ENCODE data around the gene TMEM178A. TPM values are rescaled to one million over a fixed set of nuclear protein-coding genes. Genes with fewer than 3 reads are reported as not detected.

Gene TMEM178A
- total and polyA plus RNA-seq, 2 of the 8 experiments (the other 6 are each of a cell fraction or from before 2014, with no cell fraction given): 11.2 to 14.9 TPM

DNA sequence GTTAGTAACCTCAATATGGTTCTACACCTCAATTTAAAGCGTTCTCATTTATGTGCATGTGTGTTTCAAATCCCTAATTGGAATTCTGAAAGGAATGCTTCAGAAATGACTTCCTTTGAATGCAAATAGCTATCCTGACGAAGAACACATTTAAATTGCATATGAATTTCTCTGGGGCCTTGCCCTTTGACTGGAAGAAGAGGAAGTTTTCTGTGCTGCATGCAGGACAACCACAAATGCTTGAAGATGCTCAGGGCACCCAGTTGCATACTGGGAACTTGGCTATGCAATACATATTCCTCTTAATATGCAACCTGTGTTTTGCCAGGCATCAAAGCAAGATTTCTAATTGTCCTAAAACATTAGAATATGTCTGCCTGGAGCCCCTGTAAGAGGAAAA, 55.3 kb downstream of the TMEM178A start:
- H3K36me3 ChIP-seq (ENCODE audit: control insufficient read depth in 2 of 4, insufficient read depth in 4 of 4, low read length in 3 of 4): no peaks in the 10 kb centered on the region
- H3K27me3 ChIP-seq (replicated peaks in 1 of 4; ENCODE audit: control insufficient read depth in 3 of 4, extremely low read depth in 1 of 4, insufficient read depth in 3 of 4, low read length in 3 of 4): no peaks in the 10 kb centered on the region
- H4K8ac ChIP-seq (ENCODE audit: extremely low read depth, insufficient read depth, low read length): no peak overlapping the region
- H3K9me3 ChIP-seq (ENCODE audit: insufficient read depth in 2 of 2, low read depth in 1 of 2, low read length in 1 of 2): no peaks in the 10 kb centered on the region
- H3K56ac ChIP-seq (replicated peaks; ENCODE audit: insufficient read length, low read depth, low read length): no peak overlapping the region
- TF ChIP-seq TAF1 (IDR thresholded peaks at IDR 0.05; ENCODE audit: low read depth, low read length) (no peak), JUN (IDR thresholded peaks at IDR 0.05; ENCODE audit: low read depth, low read length) (no peak), RXRA (IDR thresholded peaks at IDR 0.05; ENCODE audit: insufficient read depth, low read depth, low read length) (no peak), SP2 (IDR thresholded peaks at IDR 0.05; ENCODE audit: low read length) (no peak), TCF12 (IDR thresholded peaks at IDR 0.05; ENCODE audit: low read depth, low read length) (no peak)
- no peak overlapping the region for H2BK12ac ChIP-seq (ENCODE audit: low read depth, low read length)
- H2BK5ac ChIP-seq (ENCODE audit: low read depth, low read length): no peak overlapping the region
- no peak overlapping the region for H3K9ac ChIP-seq (replicated peaks in 1 of 4; ENCODE audit: extremely low read depth in 1 of 4, low read depth in 3 of 4, low read length in 3 of 4)
- H2AFZ ChIP-seq (ENCODE audit: low read length): no peak overlapping the region
- no peak overlapping the region for H3K4me3 ChIP-seq (ENCODE audit: extremely low read depth in 1 of 4, insufficient read depth in 2 of 4, low read depth in 3 of 4, low read length in 4 of 4)
- peaks cover 0 to 5% (median 0%) of the 10 kb centered on the region in 4 experiments; a peak in 1 of 7 replicates for H3K4me1 ChIP-seq (replicated peaks in 1 of 4; ENCODE audit: control insufficient read depth in 3 of 4, insufficient read depth in 4 of 4, low read length in 3 of 4)
- no peak for FAIRE-seq
- no peaks in the 10 kb centered on the region for H4K20me1 ChIP-seq (replicated peaks in 1 of 2; ENCODE audit: control insufficient read depth in 1 of 2, insufficient read depth in 2 of 2, low read length in 2 of 2)
- no peaks in the 10 kb centered on the region for H3K79me1 ChIP-seq (ENCODE audit: low read depth, low read length)
- H3K14ac ChIP-seq (ENCODE audit: insufficient read length): no peak overlapping the region
- H3K23ac ChIP-seq (ENCODE audit: insufficient read length): no peak overlapping the region
- no peak overlapping the region for H3K18ac ChIP-seq (ENCODE audit: extremely low read depth, low read length)
- no peak overlapping the region for H2BK20ac ChIP-seq (ENCODE audit: low read length)
- H2BK15ac ChIP-seq (ENCODE audit: low read length): no peak overlapping the region
- H4K91ac ChIP-seq (replicated peaks; ENCODE audit: insufficient read length, low read length): no peak overlapping the region
- 43% methylated on average over 2 of the region's 2 CpGs; no CpG with 5 or more reads in 1 of the 2 experiments for WGBS, 2 experiments (ENCODE audit: extremely low coverage in 1 of 2, insufficient coverage in 1 of 2, insufficient read length in 1 of 2, insufficient replicate concordance in 2 of 2, low coverage in 1 of 2, low lambda C conversion rate in 2 of 2, missing lambda C conversion rate in 1 of 2)
- H3K27ac ChIP-seq (ENCODE audit: low read depth, low read length): no peak overlapping the region
- POLR2A ChIA-PET (ENCODE audit: partially characterized antibody): no interaction called here
- CTCF ChIA-PET (ENCODE audit: partially characterized antibody): interaction anchor here (2.3 to 12.0 kb wide), 2 partner anchors 8 to 205 kb away, joined by 5 to 103 read pairs; no protein-coding TSS in a partner anchor
- no peak for DNase-seq (ENCODE audit: low read depth in 1 of 2, low spot score in 2 of 2)
- no peak overlapping the region for H2BK120ac ChIP-seq (replicated peaks; ENCODE audit: low read depth, low read length)
- H4K5ac ChIP-seq (ENCODE audit: insufficient read length, low read depth, low read length): no peak overlapping the region
- H3K4ac ChIP-seq (replicated peaks; ENCODE audit: insufficient read length, low read depth, low read length): no peak overlapping the region
- no peak overlapping the region for H2AK5ac ChIP-seq (ENCODE audit: low read depth, low read length)
- H3K4me2 ChIP-seq (ENCODE audit: insufficient read depth in 1 of 2, low read depth in 2 of 2, low read length in 2 of 2): no peak overlapping the region
- H3K79me2 ChIP-seq (ENCODE audit: control insufficient read depth in 1 of 2, insufficient read depth in 2 of 2, low read length in 2 of 2): no peaks in the 10 kb centered on the region
- no peaks in the 10 kb centered on the region for H3K23me2 ChIP-seq (ENCODE audit: low read depth, low read length)

Data from H1 (cell line).